Testis (tissue), 3 donors: ENCODE results near the gene MDGA2. TPM values are rescaled to one million over a fixed set of nuclear protein-coding genes. Genes with fewer than 3 reads are reported as not detected.

Experiments used
- DNase-seq: peaks from one replicate; pipeline ENCODE4 v3.0.0-alpha.2; 2019
- H3K27ac ChIP-seq, 2 donors: fragments of 200-600 bp; sonication (generic); one replicate each; pipeline ENCODE4 v1.5.1; 2019
- H3K27me3 ChIP-seq: fragments of 200-600 bp; sonication (generic); one replicate; pipeline ENCODE4 v1.5.1; 2019
- H3K36me3 ChIP-seq: fragments of 200-600 bp; sonication (generic); one replicate; pipeline ENCODE4 v1.5.1; 2017; ENCODE audit warnings: low read depth; ENCODE audit errors: missing control alignments
- H3K4me1 ChIP-seq: fragments of 200-600 bp; sonication (generic); one replicate; pipeline ENCODE4 v1.5.1; 2019
- H3K4me3 ChIP-seq, 2 donors: fragments of 200-600 bp; sonication (generic); one replicate each; pipeline ENCODE4 v1.5.1; 2017 to 2019
- H3K9me3 ChIP-seq: fragments of 200-600 bp; sonication (generic); one replicate; pipeline ENCODE4 v1.5.1; 2017
- POLR2A ChIP-seq: fragments of 450-650 bp; IDR thresholded peaks from one replicate; pipeline ENCODE4 v1.6.1; 2017; ENCODE audit warnings: antibody characterized with exemption, mild to moderate bottlenecking, moderate library complexity
- WGBS, 2 donors: methylation state at CpG; one replicate each; pipeline ENCODE4 v1.1.5; 2018; 5-methylcytosine and 5-hydroxymethylcytosine counted together
- intact Hi-C: fragments of 100-400 bp; cut with DNase I; formaldehyde crosslinking; loops from one replicate; pipeline ENCODE4 v1.15.1; 2023; ENCODE audit warnings: low total_unique reads
- polyA plus RNA-seq: library from polyadenylated mRNA; stranded (reverse); fragments of 350-450 nt; fragmentation: Illumina TruSeq; extraction: RNeasy Lipid Tissue Mini Kit (QIAGEN cat#74804); gene quantifications from one replicate; pipeline ENCODE4 v1.2.3, GENCODE V29; 2014; ENCODE audit warnings: low read depth, low replicate concordance; ENCODE audit not compliant: insufficient read depth
- total RNA-seq, 2 donors: library from RNA; depleted of rRNA; stranded (reverse); fragments of >200 nt; gene quantifications; one replicate each; pipeline ENCODE4 v1.2.3, GENCODE V29; 2016
- TF ChIP-seq, protein P1 (sequence below), 3 experiments: fragments of 450-650 bp in 2 of 3; fragments of 200-600 bp in 1 of 3; sonication (generic) in 1 of 3; IDR thresholded peaks; one replicate each; pipeline ENCODE4 v1.5.1; 2016 to 2019; ENCODE audit warnings: antibody characterized with exemption in 3 of 3, mild to moderate bottlenecking in 2 of 3, moderate library complexity in 1 of 3

Gene MDGA2
- total and polyA plus RNA-seq, 3 donors from 2014 or later, result 3.9 to 11.6 (median 8.4) TPM

DNA sequence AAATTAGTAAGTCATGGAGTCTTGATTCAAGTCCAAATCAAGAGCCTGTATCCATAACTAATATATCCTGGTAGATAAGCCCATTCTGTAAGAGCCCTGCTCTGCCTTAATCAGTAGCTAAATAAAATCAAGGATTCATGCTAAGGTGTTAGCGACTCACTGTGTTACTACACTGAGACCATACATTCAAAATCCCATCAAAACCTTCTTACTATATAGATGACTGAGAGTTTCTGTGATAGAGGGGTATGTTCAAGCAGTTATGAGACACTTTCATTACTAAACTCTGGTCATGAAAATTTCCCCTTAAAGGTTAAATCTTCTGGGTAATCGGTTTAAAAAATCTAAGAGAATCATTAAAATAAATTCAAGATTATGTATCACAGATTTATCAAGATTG is 78.5 kb downstream of the MDGA2 start:
- TF ChIP-seq POLR2A, result no peak
- TF ChIP-seq, protein P1, sequence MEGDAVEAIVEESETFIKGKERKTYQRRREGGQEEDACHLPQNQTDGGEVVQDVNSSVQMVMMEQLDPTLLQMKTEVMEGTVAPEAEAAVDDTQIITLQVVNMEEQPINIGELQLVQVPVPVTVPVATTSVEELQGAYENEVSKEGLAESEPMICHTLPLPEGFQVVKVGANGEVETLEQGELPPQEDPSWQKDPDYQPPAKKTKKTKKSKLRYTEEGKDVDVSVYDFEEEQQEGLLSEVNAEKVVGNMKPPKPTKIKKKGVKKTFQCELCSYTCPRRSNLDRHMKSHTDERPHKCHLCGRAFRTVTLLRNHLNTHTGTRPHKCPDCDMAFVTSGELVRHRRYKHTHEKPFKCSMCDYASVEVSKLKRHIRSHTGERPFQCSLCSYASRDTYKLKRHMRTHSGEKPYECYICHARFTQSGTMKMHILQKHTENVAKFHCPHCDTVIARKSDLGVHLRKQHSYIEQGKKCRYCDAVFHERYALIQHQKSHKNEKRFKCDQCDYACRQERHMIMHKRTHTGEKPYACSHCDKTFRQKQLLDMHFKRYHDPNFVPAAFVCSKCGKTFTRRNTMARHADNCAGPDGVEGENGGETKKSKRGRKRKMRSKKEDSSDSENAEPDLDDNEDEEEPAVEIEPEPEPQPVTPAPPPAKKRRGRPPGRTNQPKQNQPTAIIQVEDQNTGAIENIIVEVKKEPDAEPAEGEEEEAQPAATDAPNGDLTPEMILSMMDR (IDR thresholded peaks at IDR 0.05), result no peak
- intact Hi-C loops, result no loop called here
- WGBS, 2 donors, result 83 to 91% methylated on average over 2 of the region's 2 CpGs
- no peaks in the 10 kb centered on the region for H3K9me3 ChIP-seq
- no peaks in the 10 kb centered on the region for H3K27me3 ChIP-seq
- H3K4me3 ChIP-seq, result no peak overlapping the region
- no peak for DNase-seq
- no peaks in the 10 kb centered on the region for H3K4me1 ChIP-seq
- H3K27ac ChIP-seq, result no peak overlapping the region
- H3K36me3 ChIP-seq, result no peaks in the 10 kb centered on the region

DNA sequence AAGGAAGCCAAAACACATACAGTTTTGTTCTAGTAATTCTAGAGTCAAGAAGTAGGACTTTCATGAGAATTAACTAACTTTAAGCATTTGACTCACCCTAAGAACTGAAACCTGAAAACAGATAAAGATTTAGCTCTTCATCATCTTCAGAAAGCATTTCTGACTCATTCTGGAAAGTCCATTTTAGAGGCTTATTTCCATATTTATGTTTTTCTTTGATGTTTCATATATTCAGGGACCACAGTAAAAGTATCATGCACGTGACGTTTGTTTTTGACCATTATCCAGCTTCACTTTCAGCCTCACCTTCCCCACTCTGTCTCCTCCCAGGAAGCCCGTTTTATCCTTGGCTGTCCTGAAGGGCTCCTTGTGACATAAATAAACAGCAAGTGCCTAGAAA is 79.2 kb downstream of the MDGA2 start:
- Histone ChIP-seq H3K9me3 (no peaks in the 10 kb centered on the region), H3K4me1 (no peaks in the 10 kb centered on the region), H3K4me3 (no peak overlapping the region), H3K27me3 (no peaks in the 10 kb centered on the region), H3K36me3 (no peaks in the 10 kb centered on the region), H3K27ac (no peak overlapping the region)
- no peak for DNase-seq
- WGBS, 2 donors, result 80% methylated on average over 3 of the region's 3 CpGs
- intact Hi-C loops, result no loop called here
- TF ChIP-seq POLR2A, result no peak
- TF ChIP-seq, protein P1 (IDR thresholded peaks at IDR 0.05), result no peak

DNA sequence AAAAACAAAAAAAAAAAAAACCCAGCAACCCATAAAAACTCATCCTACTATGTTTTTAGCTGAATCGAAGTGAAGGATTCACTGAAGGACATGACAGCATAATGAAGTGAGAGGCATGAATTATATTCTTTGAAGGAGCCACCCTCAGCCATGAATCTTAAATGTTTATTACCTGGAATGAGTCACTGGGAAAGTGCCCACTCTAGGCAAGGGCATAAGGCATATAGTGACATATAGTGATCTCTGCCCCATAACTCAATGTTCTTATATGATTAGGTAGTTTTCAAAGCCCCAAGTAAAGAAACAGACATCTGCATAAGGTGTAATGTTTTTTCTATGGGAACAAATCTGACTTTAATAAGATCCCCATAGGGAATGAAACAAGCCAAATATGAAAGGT is 79.9 kb downstream of the MDGA2 start:
- no peaks in the 10 kb centered on the region for H3K9me3 ChIP-seq
- no peaks in the 10 kb centered on the region for H3K4me1 ChIP-seq
- WGBS, 2 donors, result 80 to 83% methylated on average over 1 of the region's 1 CpG
- no peak for DNase-seq
- TF ChIP-seq, protein P1 (IDR thresholded peaks at IDR 0.05), result no peak
- intact Hi-C loops, result no loop called here
- no peak overlapping the region for H3K4me3 ChIP-seq
- H3K27ac ChIP-seq, result no peak overlapping the region
- H3K36me3 ChIP-seq, result no peaks in the 10 kb centered on the region
- no peaks in the 10 kb centered on the region for H3K27me3 ChIP-seq

DNA sequence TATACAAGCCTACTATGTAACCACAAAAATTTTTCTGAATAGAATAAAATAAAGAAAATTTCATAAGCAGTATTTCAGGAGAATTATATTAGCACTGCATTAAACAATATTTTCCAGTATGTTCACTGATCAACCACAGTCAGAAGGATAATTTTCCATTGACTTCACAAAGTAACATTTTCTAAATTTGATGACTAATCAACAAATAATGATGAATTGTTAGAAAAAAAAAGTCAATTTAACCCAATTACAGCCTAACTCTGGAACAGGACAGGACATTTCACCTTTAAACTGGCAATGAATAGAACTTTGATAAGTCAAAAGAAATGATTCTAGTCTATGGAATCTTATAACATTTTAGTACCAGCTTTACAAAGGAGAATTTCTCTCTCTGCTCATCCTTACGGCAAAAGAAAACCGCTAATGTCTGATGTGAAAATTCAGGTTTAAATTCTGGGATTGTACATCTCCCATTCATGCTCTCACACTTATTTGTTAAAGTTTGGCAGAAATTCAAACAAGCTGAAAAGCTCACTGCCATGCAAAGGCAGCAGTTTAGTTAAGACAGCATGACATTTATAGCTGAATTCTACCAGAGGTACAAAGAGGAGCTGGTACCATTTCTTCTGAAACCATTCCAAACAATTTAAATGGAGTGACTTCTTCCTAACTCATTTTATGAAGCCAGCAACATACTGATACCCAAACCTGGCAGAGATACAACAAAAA is 84.5 kb downstream of the MDGA2 start:
- Histone ChIP-seq H3K4me1 (no peaks in the 10 kb centered on the region), H3K27ac (no peak overlapping the region), H3K36me3 (no peaks in the 10 kb centered on the region), H3K4me3 (no peak overlapping the region), H3K27me3 (no peaks in the 10 kb centered on the region), H3K9me3 (no peaks in the 10 kb centered on the region)
- TF ChIP-seq, protein P1 (IDR thresholded peaks at IDR 0.05), result no peak
- no peak for TF ChIP-seq POLR2A
- DNase-seq, result no peak
- intact Hi-C loops, result no loop called here
- 43 to 49% methylated on average over 2 of the region's 2 CpGs for WGBS, 2 donors

DNA sequence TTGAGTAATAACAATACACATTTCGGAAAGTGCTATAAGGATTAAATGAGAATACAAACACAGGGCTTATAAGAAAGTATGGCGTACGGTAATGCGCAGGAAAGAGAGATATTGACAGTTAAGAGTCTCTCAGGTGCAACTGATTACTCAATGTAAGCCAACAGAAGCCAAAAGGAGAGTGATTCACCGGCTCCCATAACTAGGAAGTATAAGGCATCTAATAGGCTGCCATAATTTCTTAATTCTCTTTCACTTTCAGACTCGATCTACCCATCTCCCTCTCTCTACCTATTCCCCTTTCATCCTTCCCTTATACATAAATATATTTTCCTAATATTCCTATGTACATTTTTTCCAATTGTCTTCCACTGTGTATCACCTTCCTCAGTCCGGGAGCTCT is 90.0 kb downstream of the MDGA2 start:
- Histone ChIP-seq H3K4me3 (no peak overlapping the region), H3K27me3 (no peaks in the 10 kb centered on the region), H3K27ac (no peak overlapping the region), H3K36me3 (no peaks in the 10 kb centered on the region), H3K4me1 (no peaks in the 10 kb centered on the region), H3K9me3 (no peaks in the 10 kb centered on the region)
- no peak for TF ChIP-seq POLR2A
- TF ChIP-seq, protein P1 (IDR thresholded peaks at IDR 0.05), result no peak
- WGBS, 2 donors, result 87 to 96% methylated on average over 7 of the region's 7 CpGs
- DNase-seq, result no peak
- intact Hi-C loops, result no loop called here
